OCI-LY3 (cell line): ENCODE results near the gene CAMTA2.

ENCODE experiments used
- H2AFZ ChIP-seq: fragments of 200-600, 300-600 bp; shearing (Covaris generic); 2 replicates; pipeline ENCODE4 v1.6.0; 2014; ENCODE audit warnings: antibody characterized with exemption, low read depth, low read length
- H3K27ac ChIP-seq: fragments of 200-600, 300-600 bp; sonication (generic); 2 replicates; pipeline ENCODE4 v1.5.1; 2014; ENCODE audit warnings: mild to moderate bottlenecking, low read length, moderate library complexity, mixed read lengths
- H3K27me3 ChIP-seq: fragments of 200-600, 300-600 bp; sonication (generic); 2 replicates; pipeline ENCODE4 v1.6.1; 2014; ENCODE audit warnings: low read depth, low read length, mixed read lengths
- H3K36me3 ChIP-seq: fragments of 200-600, 300-600 bp; sonication (generic); replicated peaks from 2 replicates; pipeline ENCODE3; 2014; ENCODE audit warnings: low read depth, low read length, mixed read lengths
- H3K4me1 ChIP-seq: fragments of 300-600, 200-600 bp; sonication (generic); 2 replicates; pipeline ENCODE4 v1.6.1; 2014; ENCODE audit warnings: low read length, mixed read lengths
- H3K4me2 ChIP-seq: fragments of 200-600, 300-600 bp; sonication (generic); 2 replicates; pipeline ENCODE4 v1.6.1; 2014; ENCODE audit warnings: low read length, mixed read lengths
- H3K4me3 ChIP-seq: fragments of 300-600, 200-600 bp; sonication (generic); 2 replicates; pipeline ENCODE4 v1.5.1; 2014; ENCODE audit warnings: antibody characterized with exemption, mild to moderate bottlenecking, low read length, moderate library complexity
- H3K79me2 ChIP-seq: fragments of 300-600, 200-600 bp; shearing (Covaris generic); 2 replicates; pipeline ENCODE4 v1.6.1; 2014; ENCODE audit warnings: mild to moderate bottlenecking, low read length, mixed read lengths
- H3K9ac ChIP-seq: fragments of 300-600, 200-600 bp; shearing (Covaris generic); 2 replicates; pipeline ENCODE4 v1.6.0; 2014; ENCODE audit warnings: mild to moderate bottlenecking, low read length, moderate library complexity
- H3K9me3 ChIP-seq: fragments of 200-600, 300-600 bp; shearing (Covaris generic); 2 replicates; pipeline ENCODE4 v1.6.1; 2014; ENCODE audit warnings: low read length, mixed read lengths; ENCODE audit not compliant: insufficient read depth
- H4K20me1 ChIP-seq: fragments of 200-600, 300-600 bp; sonication (generic); 2 replicates; pipeline ENCODE4 v1.6.1; 2016; ENCODE audit warnings: low read length, mixed read lengths; ENCODE audit not compliant: insufficient read depth
- CTCF ChIP-seq: fragments of 200-600, 300-600 bp; sonication (generic); IDR thresholded peaks from 2 replicates; pipeline ENCODE4 v1.5.1; 2014; ENCODE audit warnings: antibody characterized with exemption, low read length, low read depth
- EZH2phosphoT487 ChIP-seq: fragments of 200-600 bp; shearing (Covaris generic); IDR thresholded peaks from 2 replicates; pipeline ENCODE4 v1.6.1; 2018; ENCODE audit warnings: antibody characterized with exemption, mixed run types, low read depth

The CAMTA2 gene

GRCh38 chr17:5000237-5000639 is 12.8 kb upstream of the CAMTA2 start:
- Histone ChIP-seq H3K36me3 (peaks cover 34% of the 10 kb centered on the region), H3K79me2 (peaks cover 24% of the 10 kb centered on the region), H3K4me3 (no peak overlapping the region), H3K4me2 (peak overlapping the region; percentile 90; the same call in 1 of the 2 replicates), H3K27ac (no peak overlapping the region; the same call in 1 of the 2 replicates), H3K9ac (no peak overlapping the region), H3K27me3 (no peaks in the 10 kb centered on the region), H3K9me3 (no peaks in the 10 kb centered on the region), H3K4me1 (peaks cover 13% of the 10 kb centered on the region), H4K20me1 (no peaks in the 10 kb centered on the region), H2AFZ (no peak overlapping the region)
- TF ChIP-seq EZH2phosphoT487 (no peak), CTCF (no peak)

GRCh38 chr17:4999430-5000093 is 12.1 kb upstream of the CAMTA2 start:
- no peaks in the 10 kb centered on the region for H3K27me3 ChIP-seq
- H3K4me3 ChIP-seq = peak overlapping the region; percentile 100
- H3K27ac ChIP-seq = peak overlapping the region; percentile 70

GRCh38 chr17:4998732-4999429 is 11.4 kb upstream of the CAMTA2 start:
- peak overlapping the region; percentile 100 for H3K4me3 ChIP-seq
- peaks cover 21% of the 10 kb centered on the region for H3K36me3 ChIP-seq
- peak overlapping the region; percentile 90 for H3K4me2 ChIP-seq
- H3K79me2 ChIP-seq = peaks cover 24% of the 10 kb centered on the region
- peak overlapping the region; percentile 70 for H3K27ac ChIP-seq
- H2AFZ ChIP-seq = no peak overlapping the region
- no peaks in the 10 kb centered on the region for H3K27me3 ChIP-seq
- H3K4me1 ChIP-seq = peaks cover 13% of the 10 kb centered on the region
- H3K9ac ChIP-seq = peak overlapping the region; percentile 99
- TF ChIP-seq CTCF (no peak), EZH2phosphoT487 (no peak)
- H3K9me3 ChIP-seq = no peaks in the 10 kb centered on the region
- H4K20me1 ChIP-seq = no peaks in the 10 kb centered on the region

More at GRCh38 chr17:4999430-5000093, 12.1 kb upstream of the CAMTA2 start:
- H3K4me1 ChIP-seq = peaks cover 13% of the 10 kb centered on the region
- peak overlapping the region; percentile 99 for H3K9ac ChIP-seq
- peak overlapping the region; percentile 90 for H3K4me2 ChIP-seq
- no peaks in the 10 kb centered on the region for H3K9me3 ChIP-seq
- H3K36me3 ChIP-seq = peaks cover 28% of the 10 kb centered on the region
- TF ChIP-seq EZH2phosphoT487 = no peak
- no peak for TF ChIP-seq CTCF
- peaks cover 24% of the 10 kb centered on the region for H3K79me2 ChIP-seq
- H2AFZ ChIP-seq = no peak overlapping the region
- H4K20me1 ChIP-seq = no peaks in the 10 kb centered on the region

- Histone ChIP-seq H3K4me2 (peak overlapping the region; percentile 90), H3K4me1 (peaks cover 13% of the 10 kb centered on the region), H4K20me1 (no peaks in the 10 kb centered on the region), H3K9me3 (no peaks in the 10 kb centered on the region), H3K9ac (peak overlapping the region; percentile 99), H3K27me3 (no peaks in the 10 kb centered on the region), H3K27ac (peak overlapping the region; percentile 70), H2AFZ (no peak overlapping the region), H3K36me3 (peaks cover 17% of the 10 kb centered on the region), H3K4me3 (peak overlapping the region; percentile 100), H3K79me2 (peaks cover 24% of the 10 kb centered on the region)
- TF ChIP-seq EZH2phosphoT487 (no peak), CTCF (no peak)
Observed at GRCh38 chr17:4998027-4998731, 10.7 kb upstream of the CAMTA2 start.
